GM12874 (cell line): ENCODE data around the gene ARG2.
A peak's percentile ranks its signal among the peaks of the same experiment; 100 is the strongest.

Source experiments
- CTCF ChIP-seq: IDR thresholded peaks from 2 replicates; pipeline ENCODE4 v1.5.1; 2011; ENCODE audit warnings: low read depth, mild to moderate bottlenecking, control low read depth, low read length, moderate library complexity; ENCODE audit not compliant: insufficient read depth

The ARG2 gene

GRCh38 chr14:67619446-67620216 lies at the start of gene ARG2:
Gene ARG2 (plus strand): TSS chr14:67619920. CDS start chr14:67619978, 58 bp downstream.
- 0 out of 2 replicates have a peak, but pooled peaks have one; percentile 2 for TF ChIP-seq CTCF

GRCh38 chr14:67570453-67570852 lies 49.3 kb upstream of the ARG2 start:
- no peak for TF ChIP-seq CTCF

- TF ChIP-seq CTCF = peak; percentile 86
Observed at GRCh38 chr14:67571275-67571990, 48.3 kb upstream of the ARG2 start.

GRCh38 chr14:67571991-67572323 lies 47.8 kb upstream of the ARG2 start:
- TF ChIP-seq CTCF = no peak

- no peak for TF ChIP-seq CTCF
Observed at GRCh38 chr14:67572608-67573007, 47.1 kb upstream of the ARG2 start.

- TF ChIP-seq CTCF = no peak
Observed at GRCh38 chr14:67573228-67574010, 46.3 kb upstream of the ARG2 start.

- TF ChIP-seq CTCF = no peak
Observed at GRCh38 chr14:67574156-67574555, 45.6 kb upstream of the ARG2 start.
